GM23338 (cell line): ENCODE data around the gene CAMK1. TPM values are rescaled to one million over a fixed set of nuclear protein-coding genes. Genes with fewer than 3 reads are reported as not detected.

Experiments used
- ATAC-seq: fragments of 200-7000 bp; cut with Tn5 transposase; 3 replicates; pipeline ENCODE4 v1.9.1; 2020
- DNase-seq: peaks from one replicate; pipeline ENCODE4 v3.0.0-alpha.2; 2015; ENCODE audit warnings: low spot score
- H2AFZ ChIP-seq: fragments of 200-600 bp; sonication (generic); 2 replicates; pipeline ENCODE4 v1.8.0; 2016; ENCODE audit warnings: antibody characterized with exemption, mild to moderate bottlenecking, moderate library complexity
- H3F3A ChIP-seq: fragments of 200-600 bp; sonication (generic); replicated peaks from 2 replicates; pipeline ENCODE4 v1.8.0; 2017; ENCODE audit warnings: antibody characterized with exemption, mixed run types, low read depth
- H3K27ac ChIP-seq: fragments of 200-600 bp; sonication (generic); 2 replicates; pipeline ENCODE4 v1.6.1; 2016; ENCODE audit warnings: low read depth
- H3K27me3 ChIP-seq: fragments of 200-600 bp; sonication (generic); 2 replicates; pipeline ENCODE4 v1.8.0; 2016; ENCODE audit warnings: mild to moderate bottlenecking, mixed run types, moderate library complexity; ENCODE audit not compliant: insufficient read depth
- H3K36me3 ChIP-seq: fragments of 200-600 bp; sonication (generic); 2 replicates; pipeline ENCODE4 v1.8.0; 2016; ENCODE audit warnings: mild to moderate bottlenecking; ENCODE audit not compliant: insufficient read depth
- H3K4me1 ChIP-seq: fragments of 200-600 bp; sonication (generic); 2 replicates; pipeline ENCODE4 v1.8.0; 2016; ENCODE audit warnings: mild to moderate bottlenecking, moderate library complexity; ENCODE audit not compliant: insufficient read depth
- H3K4me2 ChIP-seq: fragments of 200-600 bp; sonication (generic); 2 replicates; pipeline ENCODE4 v1.7.1; 2017; ENCODE audit warnings: mixed run types
- H3K4me3 ChIP-seq: fragments of 200-600 bp; sonication (generic); 2 replicates; pipeline ENCODE4 v1.6.1; 2016; ENCODE audit warnings: mixed run types
- H3K79me2 ChIP-seq: fragments of 200-600 bp; sonication (generic); replicated peaks from 2 replicates; pipeline ENCODE4 v1.8.0; 2017; ENCODE audit warnings: mild to moderate bottlenecking; ENCODE audit not compliant: insufficient read depth
- H3K9me2 ChIP-seq: fragments of 200-600 bp; sonication (generic); 2 replicates; pipeline ENCODE4 v1.8.0; 2017; ENCODE audit not compliant: insufficient read depth
- H4K20me1 ChIP-seq: fragments of 200-600 bp; sonication (generic); replicated peaks from 2 replicates; pipeline ENCODE4 v1.8.0; 2017; ENCODE audit warnings: mild to moderate bottlenecking; ENCODE audit not compliant: insufficient read depth
- H3K27ac Mint-ChIP-seq: 2 replicates; pipeline ENCODE4 v1.8.0; 2020; ENCODE audit warnings: inconsistent platforms, mild to moderate bottlenecking, moderate library complexity, mixed read lengths
- H3K27me3 Mint-ChIP-seq: 3 replicates; pipeline ENCODE4 v1.8.0; 2022; ENCODE audit warnings: low read depth, mild to moderate bottlenecking, moderate library complexity, mixed read lengths, inconsistent platforms; ENCODE audit not compliant: insufficient read depth, poor library complexity
- H3K36me3 Mint-ChIP-seq: 3 replicates; pipeline ENCODE4 v1.8.0; 2021; ENCODE audit warnings: low read depth, mild to moderate bottlenecking, inconsistent platforms, moderate library complexity, mixed read lengths
- H3K4me1 Mint-ChIP-seq: 3 replicates; pipeline ENCODE4 v1.8.0; 2020; ENCODE audit warnings: mild to moderate bottlenecking, inconsistent platforms, mixed read lengths
- H3K4me3 Mint-ChIP-seq: 3 replicates; pipeline ENCODE4 v1.8.0; 2021; ENCODE audit warnings: moderate library complexity, mild to moderate bottlenecking, inconsistent platforms, mixed read lengths
- H3K9me3 Mint-ChIP-seq: 3 replicates; pipeline ENCODE4 v1.8.0; 2020; ENCODE audit warnings: moderate library complexity, mild to moderate bottlenecking, inconsistent platforms, mixed read lengths
- CREB1 ChIP-seq: fragments of 250-450 bp; sonication (Bioruptor Pico); IDR thresholded peaks from 2 replicates; pipeline ENCODE4 v1.5.0; 2020; ENCODE audit warnings: low read depth, mild to moderate bottlenecking, moderate library complexity
- EZH2 ChIP-seq: fragments of 200-600 bp; sonication (generic); IDR thresholded peaks from one replicate; pipeline ENCODE4 v1.8.0; 2017; ENCODE audit warnings: antibody characterized with exemption, mild to moderate bottlenecking, low read depth; ENCODE audit not compliant: unreplicated experiment
- REST ChIP-seq: IDR thresholded peaks from one replicate; pipeline ENCODE4 v1.6.1; 2018; ENCODE audit warnings: antibody characterized with exemption; ENCODE audit not compliant: unreplicated experiment
- STAT1 ChIP-seq: IDR thresholded peaks from one replicate; pipeline ENCODE4 v1.6.1; 2016; ENCODE audit warnings: antibody characterized with exemption; ENCODE audit not compliant: unreplicated experiment
- ZNF114 ChIP-seq: fragments of 250-450 bp; sonication (Bioruptor Pico); IDR thresholded peaks from 2 replicates; pipeline ENCODE4 v1.5.0; 2020; ENCODE audit warnings: mild to moderate bottlenecking, moderate library complexity
- polyA plus RNA-seq: library from polyadenylated mRNA; unstranded; fragments of >200 nt; fragmentation: Nextera tagmentation; extraction: Ambion mirVana; gene quantifications from 2 replicates; pipeline ENCODE4 v1.2.1, GENCODE V29; 2016
- total RNA-seq: library from RNA; depleted of rRNA; stranded (reverse); fragments of >200 nt; shearing (Covaris generic); gene quantifications from 2 replicates; pipeline ENCODE4 v1.2.3, GENCODE V29; 2014
- TF ChIP-seq, protein P1 (sequence below): fragments of 250-450 bp; sonication (Bioruptor Pico); IDR thresholded peaks from 2 replicates; pipeline ENCODE4 v1.5.0; 2020; ENCODE audit warnings: mild to moderate bottlenecking, moderate library complexity

CAMK1 gene
- total and polyA plus RNA-seq, 2 experiments from 2014 or later = 4.4 TPM

DNA sequence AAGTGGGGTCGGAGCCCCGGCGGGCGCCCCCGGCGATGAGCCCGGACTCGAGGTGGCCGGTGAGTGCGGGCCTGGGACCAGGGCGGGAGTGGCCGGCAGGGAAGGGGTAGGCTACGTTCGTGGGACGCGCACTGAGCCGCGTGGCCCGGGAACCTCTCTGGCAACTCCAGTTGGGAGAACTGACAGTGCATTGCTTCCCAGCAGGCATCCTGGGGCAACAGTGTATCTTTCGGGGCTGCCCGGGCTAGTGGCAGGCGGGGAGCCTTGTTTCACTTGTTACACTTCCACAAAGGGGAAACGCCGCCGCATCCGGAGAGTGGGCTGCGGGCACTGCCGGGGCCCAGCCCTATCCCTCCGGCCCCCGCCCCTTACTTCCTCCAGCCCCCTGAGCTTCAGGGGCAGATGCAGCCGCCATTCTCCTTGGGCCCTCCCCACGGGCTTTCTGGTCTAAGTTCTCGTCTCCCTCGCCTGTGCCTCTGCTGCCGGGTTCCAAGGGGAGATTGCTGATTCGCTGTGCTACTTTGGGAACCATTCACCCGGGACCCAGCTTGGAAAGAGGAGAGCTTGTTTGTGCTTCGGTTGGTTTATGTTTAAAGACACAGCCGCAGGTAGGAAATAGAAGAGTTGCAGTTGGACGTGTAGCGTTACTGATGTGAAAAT lies 37.5 kb downstream of the CAMK1 start:
- Histone ChIP-seq H3K4me3 (peak overlapping the region; percentile 91), H3F3A (0 out of 2 replicates have a peak, but pooled peaks cover 8% of the 10 kb centered on the region), H4K20me1 (peaks cover 25% of the 10 kb centered on the region), H2AFZ (no peak overlapping the region), H3K4me2 (peak overlapping the region; percentile 98), H3K79me2 (peaks cover 43% of the 10 kb centered on the region), H3K4me1 (peaks cover 16% of the 10 kb centered on the region), H3K27me3 (no peaks in the 10 kb centered on the region), H3K36me3 (peaks cover 17% of the 10 kb centered on the region), H3K9me2 (no peaks in the 10 kb centered on the region), H3K27ac (peak overlapping the region; percentile 97; the same call in 1 of the 2 replicates)
- peak overlapping the region; percentile 81 for H3K4me3 Mint-ChIP-seq
- TF ChIP-seq CREB1 (CRISPR knock-in tag) (no peak), REST (no peak), ZNF114 (CRISPR knock-in tag) (no peak), EZH2 (no peak), STAT1 (no peak)
- TF ChIP-seq, protein P1, sequence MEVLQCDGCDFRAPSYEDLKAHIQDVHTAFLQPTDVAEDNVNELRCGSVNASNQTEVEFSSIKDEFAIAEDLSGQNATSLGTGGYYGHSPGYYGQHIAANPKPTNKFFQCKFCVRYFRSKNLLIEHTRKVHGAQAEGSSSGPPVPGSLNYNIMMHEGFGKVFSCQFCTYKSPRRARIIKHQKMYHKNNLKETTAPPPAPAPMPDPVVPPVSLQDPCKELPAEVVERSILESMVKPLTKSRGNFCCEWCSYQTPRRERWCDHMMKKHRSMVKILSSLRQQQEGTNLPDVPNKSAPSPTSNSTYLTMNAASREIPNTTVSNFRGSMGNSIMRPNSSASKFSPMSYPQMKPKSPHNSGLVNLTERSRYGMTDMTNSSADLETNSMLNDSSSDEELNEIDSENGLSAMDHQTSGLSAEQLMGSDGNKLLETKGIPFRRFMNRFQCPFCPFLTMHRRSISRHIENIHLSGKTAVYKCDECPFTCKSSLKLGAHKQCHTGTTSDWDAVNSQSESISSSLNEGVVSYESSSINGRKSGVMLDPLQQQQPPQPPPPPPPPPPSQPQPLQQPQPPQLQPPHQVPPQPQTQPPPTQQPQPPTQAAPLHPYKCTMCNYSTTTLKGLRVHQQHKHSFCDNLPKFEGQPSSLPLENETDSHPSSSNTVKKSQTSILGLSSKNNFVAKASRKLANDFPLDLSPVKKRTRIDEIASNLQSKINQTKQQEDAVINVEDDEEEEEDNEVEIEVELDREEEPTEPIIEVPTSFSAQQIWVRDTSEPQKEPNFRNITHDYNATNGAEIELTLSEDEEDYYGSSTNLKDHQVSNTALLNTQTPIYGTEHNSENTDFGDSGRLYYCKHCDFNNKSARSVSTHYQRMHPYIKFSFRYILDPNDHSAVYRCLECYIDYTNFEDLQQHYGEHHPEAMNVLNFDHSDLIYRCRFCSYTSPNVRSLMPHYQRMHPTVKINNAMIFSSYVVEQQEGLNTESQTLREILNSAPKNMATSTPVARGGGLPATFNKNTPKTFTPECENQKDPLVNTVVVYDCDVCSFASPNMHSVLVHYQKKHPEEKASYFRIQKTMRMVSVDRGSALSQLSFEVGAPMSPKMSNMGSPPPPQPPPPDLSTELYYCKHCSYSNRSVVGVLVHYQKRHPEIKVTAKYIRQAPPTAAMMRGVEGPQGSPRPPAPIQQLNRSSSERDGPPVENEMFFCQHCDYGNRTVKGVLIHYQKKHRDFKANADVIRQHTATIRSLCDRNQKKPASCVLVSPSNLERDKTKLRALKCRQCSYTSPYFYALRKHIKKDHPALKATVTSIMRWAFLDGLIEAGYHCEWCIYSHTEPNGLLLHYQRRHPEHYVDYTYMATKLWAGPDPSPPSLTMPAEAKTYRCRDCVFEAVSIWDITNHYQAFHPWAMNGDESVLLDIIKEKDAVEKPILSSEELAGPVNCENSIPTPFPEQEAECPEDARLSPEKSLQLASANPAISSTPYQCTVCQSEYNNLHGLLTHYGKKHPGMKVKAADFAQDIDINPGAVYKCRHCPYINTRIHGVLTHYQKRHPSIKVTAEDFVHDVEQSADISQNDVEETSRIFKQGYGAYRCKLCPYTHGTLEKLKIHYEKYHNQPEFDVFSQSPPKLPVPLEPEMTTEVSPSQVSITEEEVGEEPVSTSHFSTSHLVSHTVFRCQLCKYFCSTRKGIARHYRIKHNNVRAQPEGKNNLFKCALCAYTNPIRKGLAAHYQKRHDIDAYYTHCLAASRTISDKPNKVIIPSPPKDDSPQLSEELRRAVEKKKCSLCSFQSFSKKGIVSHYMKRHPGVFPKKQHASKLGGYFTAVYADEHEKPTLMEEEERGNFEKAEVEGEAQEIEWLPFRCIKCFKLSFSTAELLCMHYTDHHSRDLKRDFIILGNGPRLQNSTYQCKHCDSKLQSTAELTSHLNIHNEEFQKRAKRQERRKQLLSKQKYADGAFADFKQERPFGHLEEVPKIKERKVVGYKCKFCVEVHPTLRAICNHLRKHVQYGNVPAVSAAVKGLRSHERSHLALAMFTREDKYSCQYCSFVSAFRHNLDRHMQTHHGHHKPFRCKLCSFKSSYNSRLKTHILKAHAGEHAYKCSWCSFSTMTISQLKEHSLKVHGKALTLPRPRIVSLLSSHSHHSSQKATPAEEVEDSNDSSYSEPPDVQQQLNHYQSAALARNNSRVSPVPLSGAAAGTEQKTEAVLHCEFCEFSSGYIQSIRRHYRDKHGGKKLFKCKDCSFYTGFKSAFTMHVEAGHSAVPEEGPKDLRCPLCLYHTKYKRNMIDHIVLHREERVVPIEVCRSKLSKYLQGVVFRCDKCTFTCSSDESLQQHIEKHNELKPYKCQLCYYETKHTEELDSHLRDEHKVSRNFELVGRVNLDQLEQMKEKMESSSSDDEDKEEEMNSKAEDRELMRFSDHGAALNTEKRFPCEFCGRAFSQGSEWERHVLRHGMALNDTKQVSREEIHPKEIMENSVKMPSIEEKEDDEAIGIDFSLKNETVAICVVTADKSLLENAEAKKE (CRISPR knock-in tag) = no peak
- no peaks in the 10 kb centered on the region for H3K9me3 Mint-ChIP-seq
- peaks cover 21% of the 10 kb centered on the region for H3K4me1 Mint-ChIP-seq
- H3K36me3 Mint-ChIP-seq = peaks cover 34% of the 10 kb centered on the region
- peaks cover 4% of the 10 kb centered on the region for H3K27me3 Mint-ChIP-seq
- H3K27ac Mint-ChIP-seq = peak overlapping the region; percentile 72
- peak; percentile 10 for ATAC-seq
- DNase-seq = peak; percentile 44
